ENCODE measurements around the gene HOXA9. TPM values are rescaled to one million over a fixed set of nuclear protein-coding genes. Genes with fewer than 3 reads are reported as not detected.

HOXA9 gene
- total RNA-seq, 2 donors from 2014 or later: 18.0 to 28.6 TPM

GRCh38 chr7:27203365-27203953 is 38.1 kb upstream of the HOXA9 start:
- intact Hi-C loops (cut with DNase I, micrococcal nuclease): no loop called here
- DNase-seq: peak in 1 of 2 donors; percentile 30
- ATAC-seq: no peak

- DNase-seq (peak in 1 of 2 donors; percentile 8), ATAC-seq (no peak)
- intact Hi-C loops (cut with DNase I, micrococcal nuclease): no loop called here
Measured at GRCh38 chr7:27202862-27203134, 37.5 kb upstream of the HOXA9 start.

- intact Hi-C loops (cut with DNase I, micrococcal nuclease): no loop called here
- ATAC-seq (no peak), DNase-seq (peak in 1 of 2 donors; percentile 35)
Measured at GRCh38 chr7:27202018-27202861, 36.9 kb upstream of the HOXA9 start.

GRCh38 chr7:27201580-27202017 is 36.3 kb upstream of the HOXA9 start:
- ATAC-seq: peak; percentile 0
- intact Hi-C loops (cut with DNase I, micrococcal nuclease): no loop called here
- peak; percentile 48 to 51 for DNase-seq

- ATAC-seq (peak; percentile 37), DNase-seq (peak in 1 of 2 donors; percentile 42)
- intact Hi-C loops (cut with DNase I, micrococcal nuclease): no loop called here
Measured at GRCh38 chr7:27200761-27201579, 35.6 kb upstream of the HOXA9 start.

GRCh38 chr7:27199849-27200760 is 34.8 kb upstream of the HOXA9 start, which contains the start of gene HOXA13:
HOXA13 (minus strand) TSS chr7:27200091; CDS start chr7:27200077, 14 bp downstream.
- peak; percentile 63 for ATAC-seq
- intact Hi-C loops (cut with DNase I, micrococcal nuclease): no loop called here

GRCh38 chr7:27198871-27199801 is 33.8 kb upstream of the HOXA9 start:
- intact Hi-C loops (cut with DNase I, micrococcal nuclease): no loop called here
- no peak for ATAC-seq

More at GRCh38 chr7:27199849-27200760, 34.8 kb upstream of the HOXA9 start, which contains the start of gene HOXA13:
- DNase-seq: peak; percentile 84 to 89

GRCh38 chr7:27198138-27198841 is 33.0 kb upstream of the HOXA9 start:
- DNase-seq (peak in 1 of 2 donors; percentile 39), ATAC-seq (peak; percentile 10)
- intact Hi-C loops (cut with DNase I, micrococcal nuclease): no loop called here

More at GRCh38 chr7:27198871-27199801, 33.8 kb upstream of the HOXA9 start:
- peak in 1 of 2 donors; percentile 46 for DNase-seq

GRCh38 chr7:27197137-27198042 is 32.1 kb upstream of the HOXA9 start:
- intact Hi-C loops (cut with DNase I, micrococcal nuclease): no loop called here
- DNase-seq: no peak

GRCh38 chr7:27196287-27196767 is 31.0 kb upstream of the HOXA9 start:
- peak; percentile 90 to 98 for DNase-seq
- intact Hi-C loops (cut with DNase I, micrococcal nuclease): no loop called here
- ATAC-seq: peak; percentile 16

More at GRCh38 chr7:27197137-27198042, 32.1 kb upstream of the HOXA9 start:
- ATAC-seq: no peak

- intact Hi-C loops (cut with DNase I, micrococcal nuclease): no loop called here
- ATAC-seq (no peak), DNase-seq (peak in 1 of 2 donors; percentile 51)
Measured at GRCh38 chr7:27194686-27195379, 29.5 kb upstream of the HOXA9 start.

- intact Hi-C loops (cut with DNase I, micrococcal nuclease): no loop called here
- ATAC-seq: no peak
Measured at GRCh38 chr7:27194002-27194352, 28.6 kb upstream of the HOXA9 start.

GRCh38 chr7:27193335-27194001 is 28.1 kb upstream of the HOXA9 start:
- intact Hi-C loops (cut with DNase I, micrococcal nuclease): no loop called here
- ATAC-seq (no peak), DNase-seq (peak in 1 of 2 donors; percentile 31)

More at GRCh38 chr7:27194002-27194352, 28.6 kb upstream of the HOXA9 start:
- DNase-seq: no peak

- intact Hi-C loops (cut with DNase I, micrococcal nuclease): no loop called here
- peak; percentile 34 to 60 for DNase-seq
- peak; percentile 8 for ATAC-seq
Measured at GRCh38 chr7:27192546-27193334, 27.4 kb upstream of the HOXA9 start.
